Liver (tissue), 9 donors: ENCODE measurements around the gene SMIM44. TPM values are rescaled to one million over a fixed set of nuclear protein-coding genes. Genes with fewer than 3 reads are reported as not detected.

Source experiments
- DNase-seq: peaks from one replicate; pipeline ENCODE4 v3.0.0-alpha.2; 2017; ENCODE audit warnings: low spot score
- H3K27ac ChIP-seq, 2 donors: one replicate each; pipeline ENCODE4 v1.7.0; 2013; ENCODE audit warnings: inconsistent platforms in 2 of 2, low read length in 2 of 2, control low read depth in 1 of 2, low read depth in 1 of 2, mild to moderate bottlenecking in 1 of 2
- H3K27me3 ChIP-seq, 4 donors: one replicate each; pipeline versions ENCODE4 v1.6.1 to v1.7.0; 2013; ENCODE audit warnings: low read length in 3 of 4, inconsistent platforms in 1 of 4, mild to moderate bottlenecking in 1 of 4, moderate library complexity in 1 of 4; ENCODE audit not compliant: control insufficient read depth in 4 of 4, insufficient read depth in 4 of 4
- H3K36me3 ChIP-seq, 4 donors: one replicate each; pipeline versions ENCODE4 v1.6.1 to v1.7.0; 2013; ENCODE audit warnings: low read length in 3 of 4, mild to moderate bottlenecking in 3 of 4, low read depth in 1 of 4, moderate library complexity in 1 of 4; ENCODE audit not compliant: control insufficient read depth in 4 of 4, insufficient read depth in 3 of 4
- H3K4me1 ChIP-seq, 4 donors: one replicate each; pipeline versions ENCODE4 v1.6.1 to v1.7.0; 2013; ENCODE audit warnings: low read length in 3 of 4, mild to moderate bottlenecking in 3 of 4, moderate library complexity in 1 of 4; ENCODE audit not compliant: control insufficient read depth in 4 of 4, insufficient read depth in 4 of 4
- H3K4me3 ChIP-seq, 3 donors: one replicate each; pipeline versions ENCODE4 v1.6.1 to v1.7.0; 2013; ENCODE audit warnings: low read length in 3 of 3, control low read depth in 1 of 3, low read depth in 1 of 3, mild to moderate bottlenecking in 1 of 3
- H3K9ac ChIP-seq, 2 donors: one replicate each; pipeline ENCODE4 v1.7.0; 2013; ENCODE audit warnings: low read length in 2 of 2, mild to moderate bottlenecking in 2 of 2, moderate library complexity in 2 of 2, control low read depth in 1 of 2, low read depth in 1 of 2
- H3K9me3 ChIP-seq, 4 donors: one replicate each; pipeline versions ENCODE4 v1.6.1 to v1.7.0; 2013; ENCODE audit warnings: low read length in 3 of 4; ENCODE audit not compliant: control insufficient read depth in 4 of 4
- EGR1 ChIP-seq, 2 donors: IDR thresholded peaks; 2 replicates each; pipeline ENCODE4 v1.6.1; 2016 to 2018; ENCODE audit warnings: antibody characterized with exemption in 2 of 2, low read depth in 2 of 2
- FOXA1 ChIP-seq: IDR thresholded peaks from 2 replicates; pipeline ENCODE4 v1.6.1; 2016; ENCODE audit warnings: antibody characterized with exemption
- FOXA2 ChIP-seq: IDR thresholded peaks from 2 replicates; pipeline ENCODE4 v1.6.1; 2016; ENCODE audit warnings: antibody characterized with exemption
- HNF4G ChIP-seq: IDR thresholded peaks from 2 replicates; pipeline ENCODE4 v1.6.1; 2016; ENCODE audit warnings: antibody characterized with exemption
- JUND ChIP-seq, 2 donors: IDR thresholded peaks; 2 replicates each; pipeline ENCODE4 v1.6.1; 2016; ENCODE audit warnings: antibody characterized with exemption in 2 of 2
- SP1 ChIP-seq: IDR thresholded peaks from 2 replicates; pipeline ENCODE4 v1.6.1; 2018; ENCODE audit warnings: antibody characterized with exemption, mild to moderate bottlenecking
- YY1 ChIP-seq: IDR thresholded peaks from 2 replicates; pipeline ENCODE4 v1.6.1; 2016; ENCODE audit warnings: antibody characterized with exemption, mild to moderate bottlenecking
- whole genome bisulfite sequencing: extraction: QIAGEN DNeasy Blood & Tissue Kit; methylation state at CpG from one replicate; pipeline ENCODE4 v1.1.7; 2013; 5-methylcytosine and 5-hydroxymethylcytosine counted together
- polyA plus RNA-seq, 2 donors: library from polyadenylated mRNA; stranded (reverse) in 1 of 2; unstranded in 1 of 2; fragments of 200-250 nt in 1 of 2; fragments of >200 nt in 1 of 2; fragmentation: Nextera tagmentation in 1 of 2; extraction: Ambion mirVana in 1 of 2; gene quantifications; one replicate each; pipeline versions ENCODE4 v1.2.1 to v1.2.3, GENCODE V29; 2013 to 2015
- total RNA-seq, 2 donors: library from RNA; depleted of rRNA; stranded (reverse); fragments of >200 nt; gene quantifications; one replicate each; pipeline ENCODE4 v1.2.3, GENCODE V29; 2014
- TF ChIP-seq, protein P1 (sequence below): IDR thresholded peaks from 2 replicates; pipeline ENCODE4 v1.6.1; 2016; ENCODE audit warnings: antibody characterized with exemption, mild to moderate bottlenecking
- TF ChIP-seq, protein P2 (sequence below): IDR thresholded peaks from 2 replicates; pipeline ENCODE4 v1.6.1; 2016; ENCODE audit warnings: antibody characterized with exemption
- TF ChIP-seq, protein P3 (sequence below): IDR thresholded peaks from 2 replicates; pipeline ENCODE4 v1.6.1; 2016; ENCODE audit warnings: antibody characterized with exemption
- TF ChIP-seq, protein P4 (sequence below): IDR thresholded peaks from 2 replicates; pipeline ENCODE4 v1.6.1; 2016; ENCODE audit warnings: antibody characterized with exemption
- donor health status: healthy.
- donor health status: healthy.
- donor health status: healthy.
- donor health status: healthy.
- donor health status: healthy.

Gene SMIM44
- total and polyA plus RNA-seq, 4 donors, result not detected

DNA sequence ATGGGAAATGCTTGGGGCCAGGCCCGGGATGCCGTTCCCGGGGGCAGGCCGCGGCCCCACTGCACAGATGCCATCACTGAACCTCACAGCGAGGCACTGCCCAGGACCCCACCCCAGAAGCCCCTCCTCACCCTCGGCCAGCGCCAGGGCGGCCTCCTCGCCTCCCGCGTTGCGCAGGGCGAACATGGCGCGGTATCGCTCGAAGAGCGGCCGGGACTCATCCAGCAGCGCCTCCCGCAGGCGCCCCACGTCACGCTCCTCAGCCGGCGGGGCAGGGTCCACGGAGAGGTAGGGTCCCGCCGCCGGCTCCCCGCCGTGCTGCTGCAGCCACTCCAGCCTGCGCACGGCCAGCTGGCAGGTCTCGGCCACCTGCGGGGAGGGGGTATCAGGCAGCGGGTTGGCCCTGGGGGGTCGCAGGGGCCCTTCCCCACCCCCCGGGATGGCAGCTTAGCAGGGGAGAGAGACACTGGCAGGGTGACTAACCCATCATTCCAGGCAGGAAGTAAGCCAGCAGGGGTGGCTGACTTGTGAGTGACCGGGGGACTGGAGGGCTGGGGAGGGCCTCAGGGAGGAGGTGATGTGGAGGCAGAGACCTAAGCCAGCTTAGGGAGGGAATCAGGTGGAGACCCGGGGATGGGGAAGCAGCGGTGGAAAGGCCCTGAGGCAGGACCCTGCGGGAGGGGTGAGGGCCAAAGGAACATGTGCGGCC is 9.0 kb upstream of the SMIM44 start:
- Histone ChIP-seq H3K4me1 (no peaks in the 10 kb centered on the region), H3K9ac (no peak overlapping the region), H3K27me3 (no peaks in the 10 kb centered on the region), H3K36me3 (peaks cover 0 to 32% (median 12%) of the 10 kb centered on the region in 4 donors), H3K9me3 (no peaks in the 10 kb centered on the region), H3K27ac (no peak overlapping the region), H3K4me3 (no peak overlapping the region)
- no peak for TF ChIP-seq JUND (IDR thresholded peaks at IDR 0.05)
- DNase-seq, result no peak
- 97% methylated on average over 45 of the region's 45 CpGs for WGBS

DNA sequence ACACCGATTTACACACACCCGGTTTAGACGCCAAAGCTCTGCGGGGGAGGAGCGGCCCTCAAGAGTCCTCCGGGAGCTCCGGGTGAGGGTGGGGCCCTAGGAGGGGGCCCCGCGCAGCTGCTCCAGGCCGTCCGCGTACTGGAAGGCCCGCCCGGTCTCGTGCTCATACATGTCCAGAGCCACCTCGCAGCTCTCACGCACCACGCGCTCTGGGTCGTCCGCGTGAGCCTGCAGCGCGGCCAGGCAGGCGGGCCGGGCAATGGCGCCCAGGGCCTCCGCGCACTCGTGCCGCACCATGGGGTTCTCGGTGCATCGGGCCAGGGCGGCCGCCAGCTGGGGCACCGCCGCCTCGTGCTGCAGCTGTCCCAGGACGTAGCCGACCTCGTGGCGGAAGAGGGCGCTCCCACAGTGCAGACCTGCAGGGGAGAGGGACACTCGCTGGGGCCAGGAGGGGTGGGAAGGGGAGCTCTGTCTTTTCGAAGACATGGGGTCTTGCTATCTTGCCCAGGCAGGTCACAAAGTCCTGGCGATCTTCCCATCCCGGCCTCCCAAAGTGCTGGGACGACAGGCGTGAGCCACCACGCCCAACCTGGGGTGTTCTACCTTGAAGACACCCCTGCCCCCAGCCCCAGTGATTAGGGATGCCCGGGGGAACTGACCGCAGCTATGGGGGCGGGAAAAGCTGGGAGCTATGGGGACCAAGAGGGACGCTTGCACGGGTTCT is 8.3 kb upstream of the SMIM44 start:
- no peak overlapping the region for H3K9ac ChIP-seq
- no peak for DNase-seq
- WGBS, result 98% methylated on average over 55 of the region's 55 CpGs

More for the DNA sequence above, 8.3 kb upstream of the SMIM44 start:
- no peak overlapping the region for H3K27ac ChIP-seq
- H3K27me3 ChIP-seq, result no peaks in the 10 kb centered on the region
- H3K36me3 ChIP-seq, result peaks cover 0 to 30% (median 12%) of the 10 kb centered on the region in 4 donors
- H3K4me1 ChIP-seq, result no peaks in the 10 kb centered on the region
- TF ChIP-seq HNF4G (no peak), FOXA2 (no peak), JUND (IDR thresholded peaks at IDR 0.05) (no peak), YY1 (no peak), SP1 (no peak), FOXA1 (no peak), EGR1 (IDR thresholded peaks at IDR 0.05; ENCODE audit: low read depth in 2 of 2) (no peak)
- TF ChIP-seq, protein P1, sequence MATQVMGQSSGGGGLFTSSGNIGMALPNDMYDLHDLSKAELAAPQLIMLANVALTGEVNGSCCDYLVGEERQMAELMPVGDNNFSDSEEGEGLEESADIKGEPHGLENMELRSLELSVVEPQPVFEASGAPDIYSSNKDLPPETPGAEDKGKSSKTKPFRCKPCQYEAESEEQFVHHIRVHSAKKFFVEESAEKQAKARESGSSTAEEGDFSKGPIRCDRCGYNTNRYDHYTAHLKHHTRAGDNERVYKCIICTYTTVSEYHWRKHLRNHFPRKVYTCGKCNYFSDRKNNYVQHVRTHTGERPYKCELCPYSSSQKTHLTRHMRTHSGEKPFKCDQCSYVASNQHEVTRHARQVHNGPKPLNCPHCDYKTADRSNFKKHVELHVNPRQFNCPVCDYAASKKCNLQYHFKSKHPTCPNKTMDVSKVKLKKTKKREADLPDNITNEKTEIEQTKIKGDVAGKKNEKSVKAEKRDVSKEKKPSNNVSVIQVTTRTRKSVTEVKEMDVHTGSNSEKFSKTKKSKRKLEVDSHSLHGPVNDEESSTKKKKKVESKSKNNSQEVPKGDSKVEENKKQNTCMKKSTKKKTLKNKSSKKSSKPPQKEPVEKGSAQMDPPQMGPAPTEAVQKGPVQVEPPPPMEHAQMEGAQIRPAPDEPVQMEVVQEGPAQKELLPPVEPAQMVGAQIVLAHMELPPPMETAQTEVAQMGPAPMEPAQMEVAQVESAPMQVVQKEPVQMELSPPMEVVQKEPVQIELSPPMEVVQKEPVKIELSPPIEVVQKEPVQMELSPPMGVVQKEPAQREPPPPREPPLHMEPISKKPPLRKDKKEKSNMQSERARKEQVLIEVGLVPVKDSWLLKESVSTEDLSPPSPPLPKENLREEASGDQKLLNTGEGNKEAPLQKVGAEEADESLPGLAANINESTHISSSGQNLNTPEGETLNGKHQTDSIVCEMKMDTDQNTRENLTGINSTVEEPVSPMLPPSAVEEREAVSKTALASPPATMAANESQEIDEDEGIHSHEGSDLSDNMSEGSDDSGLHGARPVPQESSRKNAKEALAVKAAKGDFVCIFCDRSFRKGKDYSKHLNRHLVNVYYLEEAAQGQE, result no peak
- TF ChIP-seq, protein P2, sequence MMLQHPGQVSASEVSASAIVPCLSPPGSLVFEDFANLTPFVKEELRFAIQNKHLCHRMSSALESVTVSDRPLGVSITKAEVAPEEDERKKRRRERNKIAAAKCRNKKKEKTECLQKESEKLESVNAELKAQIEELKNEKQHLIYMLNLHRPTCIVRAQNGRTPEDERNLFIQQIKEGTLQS, result no peak
- TF ChIP-seq, protein P3, sequence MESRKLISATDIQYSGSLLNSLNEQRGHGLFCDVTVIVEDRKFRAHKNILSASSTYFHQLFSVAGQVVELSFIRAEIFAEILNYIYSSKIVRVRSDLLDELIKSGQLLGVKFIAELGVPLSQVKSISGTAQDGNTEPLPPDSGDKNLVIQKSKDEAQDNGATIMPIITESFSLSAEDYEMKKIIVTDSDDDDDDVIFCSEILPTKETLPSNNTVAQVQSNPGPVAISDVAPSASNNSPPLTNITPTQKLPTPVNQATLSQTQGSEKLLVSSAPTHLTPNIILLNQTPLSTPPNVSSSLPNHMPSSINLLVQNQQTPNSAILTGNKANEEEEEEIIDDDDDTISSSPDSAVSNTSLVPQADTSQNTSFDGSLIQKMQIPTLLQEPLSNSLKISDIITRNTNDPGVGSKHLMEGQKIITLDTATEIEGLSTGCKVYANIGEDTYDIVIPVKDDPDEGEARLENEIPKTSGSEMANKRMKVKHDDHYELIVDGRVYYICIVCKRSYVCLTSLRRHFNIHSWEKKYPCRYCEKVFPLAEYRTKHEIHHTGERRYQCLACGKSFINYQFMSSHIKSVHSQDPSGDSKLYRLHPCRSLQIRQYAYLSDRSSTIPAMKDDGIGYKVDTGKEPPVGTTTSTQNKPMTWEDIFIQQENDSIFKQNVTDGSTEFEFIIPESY, result no peak
- TF ChIP-seq, protein P4, sequence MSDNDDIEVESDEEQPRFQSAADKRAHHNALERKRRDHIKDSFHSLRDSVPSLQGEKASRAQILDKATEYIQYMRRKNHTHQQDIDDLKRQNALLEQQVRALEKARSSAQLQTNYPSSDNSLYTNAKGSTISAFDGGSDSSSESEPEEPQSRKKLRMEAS, result no peak
- no peak overlapping the region for H3K4me3 ChIP-seq
- no peaks in the 10 kb centered on the region for H3K9me3 ChIP-seq
